HepG2 (cell line): Measurements from ENCODE around the gene RREB1. TPM values are rescaled to one million over a fixed set of nuclear protein-coding genes. Genes with fewer than 3 reads are reported as not detected.
A peak's percentile ranks its signal among the peaks of the same experiment; 100 is the strongest.

Experiments used
- IRF2 ChIP-seq: IDR thresholded peaks from 2 replicates; pipeline ENCODE4 v1.6.1; 2018; ENCODE audit warnings: missing genetic modification reagents, missing compliant biosample characterization
- MIER3 ChIP-seq: IDR thresholded peaks from 2 replicates; pipeline ENCODE4 v1.6.1; 2016; ENCODE audit warnings: missing compliant biosample characterization, borderline replicate concordance
- PAWR ChIP-seq: sonication (generic); formaldehyde crosslinking; IDR thresholded peaks from 2 replicates; pipeline ENCODE4 v1.4.0; 2020; ENCODE audit warnings: missing genetic modification reagents, mild to moderate bottlenecking, borderline replicate concordance
- POLR2AphosphoS2 ChIP-seq: IDR thresholded peaks from 2 replicates; pipeline ENCODE4 v1.6.1; 2011; ENCODE audit warnings: low read depth, low read length, improper control_type of control experiment
- TAF15 ChIP-seq: fragments of 200-400 bp; formaldehyde crosslinking; IDR thresholded peaks from one replicate; pipeline ENCODE4 v1.6.1; 2018; ENCODE audit warnings: mild to moderate bottlenecking, low read depth, low read length; ENCODE audit not compliant: poor library complexity, severe bottlenecking
- ZBTB3 ChIP-seq: sonication (generic); formaldehyde crosslinking; IDR thresholded peaks from 2 replicates; pipeline ENCODE4 v1.4.0; 2020; ENCODE audit warnings: low read depth, mild to moderate bottlenecking, moderate library complexity, missing genetic modification reagents, borderline replicate concordance
- ZC3H13 ChIP-seq: sonication (generic); formaldehyde crosslinking; IDR thresholded peaks from 2 replicates; pipeline ENCODE4 v1.8.1; 2023; ENCODE audit warnings: mild to moderate bottlenecking, missing genetic modification reagents, moderate library complexity
- ZFP1 ChIP-seq: IDR thresholded peaks from 2 replicates; pipeline ENCODE4 v1.6.1; 2016
- ZGPAT ChIP-seq: IDR thresholded peaks from 2 replicates; pipeline ENCODE4 v1.6.1; 2016; ENCODE audit warnings: mild to moderate bottlenecking
- ZNF276 ChIP-seq: sonication (generic); formaldehyde crosslinking; IDR thresholded peaks from 2 replicates; pipeline ENCODE4 v1.4.0; 2020; ENCODE audit warnings: mild to moderate bottlenecking, low read depth, missing genetic modification reagents
- ZNF296 ChIP-seq: sonication (generic); formaldehyde crosslinking; conservative IDR thresholded peaks from 2 replicates; pipeline ENCODE4 v1.5.0; 2020; ENCODE audit warnings: mild to moderate bottlenecking, missing genetic modification reagents
- ZNF543 ChIP-seq: sonication (generic); formaldehyde crosslinking; IDR thresholded peaks from 2 replicates; pipeline ENCODE4 v1.4.0; 2020; ENCODE audit warnings: mild to moderate bottlenecking, missing genetic modification reagents
- ZNF605 ChIP-seq: sonication (generic); formaldehyde crosslinking; IDR thresholded peaks from 2 replicates; pipeline ENCODE4 v1.8.0; 2022; ENCODE audit warnings: mild to moderate bottlenecking, missing genetic modification reagents
- ZNF646 ChIP-seq: sonication (generic); formaldehyde crosslinking; IDR thresholded peaks from 2 replicates; pipeline ENCODE4 v1.9.0; 2021; ENCODE audit warnings: mild to moderate bottlenecking, missing genetic modification reagents
- ZNF709 ChIP-seq: sonication (generic); formaldehyde crosslinking; IDR thresholded peaks from 2 replicates; pipeline ENCODE4 v1.5.0; 2020; ENCODE audit warnings: mild to moderate bottlenecking, missing genetic modification reagents
- ZNF768 ChIP-seq: sonication (generic); formaldehyde crosslinking; IDR thresholded peaks from 2 replicates; pipeline ENCODE4 v1.4.0; 2020; ENCODE audit warnings: missing genetic modification reagents
- ZNF850 ChIP-seq: sonication (generic); formaldehyde crosslinking; conservative IDR thresholded peaks from 2 replicates; pipeline ENCODE4 v1.9.0; 2021; ENCODE audit warnings: mild to moderate bottlenecking, missing genetic modification reagents
- polyA plus RNA-seq, 8 experiments: library from polyadenylated mRNA; depleted of rRNA in 3 of 8; stranded (reverse) in 7 of 8; unstranded in 1 of 8; fragments of >200 nt; fragmentation: Illumina TruSeq in 4 of 8; extraction: Trizol in 4 of 8; gene quantifications; 2 replicates each; pipeline versions ENCODE4 v1.2.1 to v1.2.3, GENCODE V29; 2011 to 2016; ENCODE audit warnings: low read depth in 4 of 8, missing spikeins in 1 of 8, mixed read lengths in 1 of 8; ENCODE audit not compliant: insufficient read depth in 1 of 8
- total RNA-seq, 5 experiments: library from RNA; depleted of rRNA; stranded (reverse); fragments of >200 nt; fragmentation: Illumina TruSeq; extraction: Trizol; gene quantifications; 2 replicates each; pipeline ENCODE4 v1.2.3, GENCODE V29; 2016; ENCODE audit warnings: low read depth in 1 of 5
- TF ChIP-seq, protein P1 (sequence below): IDR thresholded peaks from 2 replicates; pipeline ENCODE4 v1.6.1; 2016; ENCODE audit warnings: control low read depth
- TF ChIP-seq, protein P2 (sequence below): sonication (generic); formaldehyde crosslinking; conservative IDR thresholded peaks from 2 replicates; pipeline ENCODE4 v1.8.1; 2023; ENCODE audit warnings: missing genetic modification reagents

The RREB1 gene
- total and polyA plus RNA-seq, 2 of the 13 experiments (the other 11 are each of a cell fraction or from before 2014, with no cell fraction given), result 6.1 to 23.2 TPM

- TF ChIP-seq, protein P1, sequence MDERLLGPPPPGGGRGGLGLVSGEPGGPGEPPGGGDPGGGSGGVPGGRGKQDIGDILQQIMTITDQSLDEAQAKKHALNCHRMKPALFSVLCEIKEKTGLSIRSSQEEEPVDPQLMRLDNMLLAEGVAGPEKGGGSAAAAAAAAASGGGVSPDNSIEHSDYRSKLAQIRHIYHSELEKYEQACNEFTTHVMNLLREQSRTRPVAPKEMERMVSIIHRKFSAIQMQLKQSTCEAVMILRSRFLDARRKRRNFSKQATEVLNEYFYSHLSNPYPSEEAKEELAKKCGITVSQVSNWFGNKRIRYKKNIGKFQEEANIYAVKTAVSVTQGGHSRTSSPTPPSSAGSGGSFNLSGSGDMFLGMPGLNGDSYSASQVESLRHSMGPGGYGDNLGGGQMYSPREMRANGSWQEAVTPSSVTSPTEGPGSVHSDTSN (CRISPR knock-in tag), result no peak
- TF ChIP-seq ZGPAT, result peak; percentile 56
- TF ChIP-seq ZNF296 (CRISPR knock-in tag), result no peak
- TF ChIP-seq POLR2AphosphoS2, result no peak
- no peak for TF ChIP-seq ZNF768 (CRISPR knock-in tag)
- TF ChIP-seq ZFP1 (CRISPR knock-in tag), result no peak
- TF ChIP-seq, protein P2, sequence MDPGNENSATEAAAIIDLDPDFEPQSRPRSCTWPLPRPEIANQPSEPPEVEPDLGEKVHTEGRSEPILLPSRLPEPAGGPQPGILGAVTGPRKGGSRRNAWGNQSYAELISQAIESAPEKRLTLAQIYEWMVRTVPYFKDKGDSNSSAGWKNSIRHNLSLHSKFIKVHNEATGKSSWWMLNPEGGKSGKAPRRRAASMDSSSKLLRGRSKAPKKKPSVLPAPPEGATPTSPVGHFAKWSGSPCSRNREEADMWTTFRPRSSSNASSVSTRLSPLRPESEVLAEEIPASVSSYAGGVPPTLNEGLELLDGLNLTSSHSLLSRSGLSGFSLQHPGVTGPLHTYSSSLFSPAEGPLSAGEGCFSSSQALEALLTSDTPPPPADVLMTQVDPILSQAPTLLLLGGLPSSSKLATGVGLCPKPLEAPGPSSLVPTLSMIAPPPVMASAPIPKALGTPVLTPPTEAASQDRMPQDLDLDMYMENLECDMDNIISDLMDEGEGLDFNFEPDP (CRISPR knock-in tag), result no peak
- no peak for TF ChIP-seq PAWR (CRISPR knock-in tag)
- no peak for TF ChIP-seq ZNF276 (CRISPR knock-in tag)
- TF ChIP-seq ZNF605, result no peak
- no peak for TF ChIP-seq ZC3H13 (CRISPR knock-in tag)
- TF ChIP-seq TAF15, result no peak
- 0 out of 2 replicates have a peak, but pooled peaks have one; percentile 17 for TF ChIP-seq ZBTB3 (CRISPR knock-in tag)
- TF ChIP-seq ZNF646 (CRISPR knock-in tag), result no peak
- TF ChIP-seq ZNF850, result no peak
- TF ChIP-seq IRF2 (CRISPR knock-in tag), result 0 out of 2 replicates have a peak, but pooled peaks have one; percentile 50
- TF ChIP-seq MIER3, result no peak
- TF ChIP-seq ZNF709 (CRISPR knock-in tag), result no peak
- no peak for TF ChIP-seq ZNF543 (CRISPR knock-in tag)
Measured at GRCh38 chr6:7138921-7139358, 31.2 kb downstream of the RREB1 start (continued).
